GM21447 (cell line): ENCODE measurements around the gene ACTR3C.
"Not testable (repeated sequence)": the region's sequence is repeated elsewhere in the genome, so short reads cannot be mapped to it uniquely, and the experiment has no call there.

Source experiments
- ATAC-seq: cut with Tn5 transposase; IDR thresholded peaks from one replicate; pipeline ENCODE4 v1.9.1; 2021; ENCODE audit not compliant: unreplicated experiment

Gene ACTR3C

GRCh38 chr7:150337179-150337578 lies 13.8 kb upstream of the ACTR3C start:
- ATAC-seq: no peak

- ATAC-seq: no peak
Measured at GRCh38 chr7:150336746-150337145, 13.4 kb upstream of the ACTR3C start.

- ATAC-seq: no peak
Measured at GRCh38 chr7:150335774-150336112, 12.4 kb upstream of the ACTR3C start.

- ATAC-seq: no peak
Measured at GRCh38 chr7:150335108-150335773, 11.9 kb upstream of the ACTR3C start.

- no peak for ATAC-seq
Measured at GRCh38 chr7:150334108-150334507, 10.8 kb upstream of the ACTR3C start.

- ATAC-seq: no peak
Measured at GRCh38 chr7:150333659-150334058, 10.3 kb upstream of the ACTR3C start.

- no peak for ATAC-seq
Measured at GRCh38 chr7:150332852-150333635, 9.7 kb upstream of the ACTR3C start.

- no peak for ATAC-seq
Measured at GRCh38 chr7:150330211-150330885, 7.0 kb upstream of the ACTR3C start.

- ATAC-seq: no peak
Measured at GRCh38 chr7:150329331-150330120, 6.2 kb upstream of the ACTR3C start.

GRCh38 chr7:150327308-150327707 lies 4.0 kb upstream of the ACTR3C start:
- no peak for ATAC-seq

- no peak for ATAC-seq
Measured at GRCh38 chr7:150326657-150327268, 3.4 kb upstream of the ACTR3C start.

GRCh38 chr7:150325901-150326300 lies 2.6 kb upstream of the ACTR3C start:
- ATAC-seq: no peak

GRCh38 chr7:150325110-150325611 lies 1.8 kb upstream of the ACTR3C start:
- ATAC-seq: no peak

GRCh38 chr7:150324373-150324961 lies 1.1 kb upstream of the ACTR3C start:
- no peak for ATAC-seq

GRCh38 chr7:150323682-150324372 lies 482 bp upstream of the ACTR3C start:
- no peak for ATAC-seq

GRCh38 chr7:150322114-150322832 lies 1.1 kb downstream of the ACTR3C start:
- ATAC-seq: no peak

- no peak for ATAC-seq
Measured at GRCh38 chr7:150321788-150322113, 1.6 kb downstream of the ACTR3C start.

GRCh38 chr7:150317748-150318444 lies 5.4 kb downstream of the ACTR3C start:
- no peak for ATAC-seq

GRCh38 chr7:150316987-150317386 lies 6.4 kb downstream of the ACTR3C start:
- ATAC-seq: not testable (repeated sequence)
